ENCODE data around the gene C1QC.

DNA sequence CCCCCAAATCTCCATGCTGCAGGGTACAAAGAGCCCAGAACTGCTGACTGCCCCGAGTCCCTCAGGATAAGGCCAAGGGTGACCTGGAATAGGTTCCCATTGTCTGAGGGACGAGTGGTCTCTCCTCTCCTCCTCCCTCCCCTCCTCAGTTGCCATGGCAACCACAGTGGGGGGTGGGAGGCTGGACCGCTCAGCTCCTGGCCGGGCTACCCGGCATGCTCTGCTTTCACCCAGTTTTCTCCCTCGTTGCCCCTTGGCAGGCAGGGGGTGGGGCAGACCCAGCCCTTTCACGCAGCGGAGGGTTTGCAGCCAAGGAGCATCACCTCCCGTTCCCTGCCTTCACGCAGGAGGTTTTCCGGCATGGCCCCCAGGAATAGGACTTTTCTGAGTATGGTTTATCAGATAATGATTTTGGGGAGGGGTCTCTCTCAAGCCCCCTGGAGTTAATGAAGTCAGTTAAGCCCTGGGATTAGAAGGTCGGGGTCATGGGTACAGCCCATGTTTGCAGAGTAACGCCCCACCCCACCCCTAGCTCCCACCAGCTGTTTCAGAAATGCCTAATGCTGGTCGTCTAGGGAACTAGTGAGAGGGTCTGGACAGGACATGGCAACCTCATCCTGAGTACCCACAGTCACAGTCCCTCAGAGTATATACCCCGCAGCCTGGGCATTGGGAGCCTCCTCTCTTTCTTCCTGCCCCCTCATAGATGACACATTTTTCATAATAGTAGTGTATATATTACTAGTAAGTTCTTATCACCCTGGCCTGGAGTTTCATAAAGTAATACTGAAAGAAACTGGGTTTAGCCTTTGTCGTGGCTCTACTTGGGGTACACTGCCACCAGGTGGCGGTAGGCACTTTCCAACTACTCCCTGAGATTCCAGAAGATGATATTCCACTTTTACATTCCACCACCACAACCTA is 30.3 kb downstream of the C1QC start:
- TF ChIP-seq POLR2AphosphoS5 (IDR thresholded peaks at IDR 0.05; ENCODE audit: low read depth) (no peak), EZH2phosphoT487 (IDR thresholded peaks at IDR 0.05; ENCODE audit: unreplicated experiment) (no peak), CTCF (conservative IDR thresholded peaks at IDR 0.05; ENCODE audit: low read depth in 2 of 2) (peak; percentile 80 to 86), EZH2 (IDR thresholded peaks at IDR 0.05; ENCODE audit: low read depth, unreplicated experiment) (no peak)
